HTR-8/SVneo (cell line): ENCODE measurements around the gene DIMT1.
A peak's percentile ranks its signal among the peaks of the same experiment; 100 is the strongest.

Source experiments
- DNase-seq: peaks from one replicate; pipeline ENCODE4 v3.0.0; 2011; ENCODE audit warnings: low spot score, mixed read lengths; ENCODE audit not compliant: insufficient read length
- FAIRE-seq: peaks from 2 replicates; lab custom pipeline; 2011; peaks lifted over from hg19 to GRCh38; lab: Jason Lieb, UNC

DIMT1 gene

DNA sequence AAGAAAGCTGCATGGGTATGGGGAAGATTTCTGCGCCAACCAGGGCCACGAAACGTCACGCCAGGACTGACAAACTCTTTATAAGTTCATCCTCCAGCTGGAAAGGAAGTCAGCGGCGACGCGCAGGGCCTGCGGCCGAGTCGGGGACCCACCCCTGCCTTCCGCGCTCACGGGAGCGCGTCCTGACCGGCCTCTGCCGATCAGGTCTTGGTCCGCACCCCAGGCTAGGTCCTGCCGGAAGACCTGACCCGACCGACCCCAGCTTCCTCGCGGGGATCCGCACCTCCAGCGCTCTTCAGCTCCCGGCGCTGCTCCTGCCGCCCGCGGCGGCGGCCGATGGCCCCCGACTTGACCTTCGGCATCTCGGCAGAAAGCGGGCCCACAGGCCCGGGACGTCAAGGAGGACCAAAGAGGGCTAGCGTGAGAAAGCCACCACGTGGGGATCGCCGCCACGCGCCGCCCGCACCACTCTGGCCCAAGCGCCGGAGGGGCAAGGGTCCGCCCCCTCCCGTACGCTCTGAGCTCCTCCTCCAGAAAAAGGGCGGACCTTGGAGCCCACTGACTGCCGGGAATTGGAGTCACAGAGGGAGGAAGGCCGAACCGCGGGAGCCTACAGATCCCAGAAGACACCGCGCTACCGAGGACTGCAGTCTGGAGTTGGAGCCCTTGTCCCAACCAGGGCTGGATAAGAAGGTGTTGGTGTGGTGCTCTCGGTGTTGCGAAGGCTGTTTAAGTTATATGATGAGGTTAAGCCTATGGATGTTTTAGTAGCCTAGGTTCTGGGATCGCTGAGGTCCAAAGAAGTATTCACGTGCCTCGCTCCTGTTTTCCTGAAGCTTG lies at the start of gene DIMT1:
DIMT1 (minus strand) TSS at position 495 of the 840 bp plus-strand sequence; CDS start at position 362, 133 bp downstream.
- peak; percentile 93 for DNase-seq
- FAIRE-seq, result peak; percentile 81

DNA sequence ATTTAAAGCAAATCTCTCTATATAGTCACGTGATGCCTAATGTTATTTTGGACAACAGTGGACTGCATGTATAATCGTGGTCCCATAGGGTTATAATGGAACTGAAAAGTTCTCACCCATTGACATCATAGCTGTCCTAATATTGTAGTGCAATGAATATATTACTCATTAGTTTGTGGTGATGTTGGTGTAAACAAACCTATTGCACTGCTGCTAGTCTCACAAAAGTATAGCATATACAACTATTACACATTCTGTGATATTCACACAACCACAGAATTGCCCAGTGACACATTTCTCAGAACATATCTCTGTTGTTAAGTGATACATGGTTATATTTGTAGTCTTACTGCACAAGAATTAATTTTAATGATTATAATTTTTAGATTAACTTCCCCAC lies 46.6 kb upstream of the DIMT1 start:
- FAIRE-seq, result no peak

GRCh38 chr5:62448528-62448927 lies 44.8 kb upstream of the DIMT1 start:
- no peak for DNase-seq
- no peak for FAIRE-seq

More for the DNA sequence above, 46.6 kb upstream of the DIMT1 start:
- no peak for DNase-seq

DNA sequence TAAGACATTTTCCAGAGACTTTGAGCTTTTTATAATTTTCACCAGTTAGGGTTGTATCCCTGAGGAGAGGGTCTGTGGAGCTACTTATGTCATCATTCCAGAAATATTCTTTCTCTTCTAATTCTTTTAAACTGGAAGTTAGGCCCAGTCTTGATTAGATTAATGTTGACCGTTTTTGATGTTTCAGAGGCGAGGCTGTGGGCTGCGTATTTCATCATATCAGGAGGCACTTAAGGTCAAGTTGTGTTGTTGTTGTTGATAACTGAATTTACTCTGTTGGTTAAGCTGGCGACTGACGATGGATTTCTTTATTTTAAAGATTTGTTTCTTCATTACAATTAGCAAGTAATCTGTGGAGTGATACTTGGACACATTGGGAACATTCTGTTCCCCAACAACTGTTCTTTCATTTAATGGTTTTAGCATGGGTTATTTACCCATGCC lies 28.9 kb upstream of the DIMT1 start:
- DNase-seq (no peak), FAIRE-seq (no peak)

- DNase-seq (no peak), FAIRE-seq (no peak)
Observed at GRCh38 chr5:62431735-62432620, 28.3 kb upstream of the DIMT1 start.

DNA sequence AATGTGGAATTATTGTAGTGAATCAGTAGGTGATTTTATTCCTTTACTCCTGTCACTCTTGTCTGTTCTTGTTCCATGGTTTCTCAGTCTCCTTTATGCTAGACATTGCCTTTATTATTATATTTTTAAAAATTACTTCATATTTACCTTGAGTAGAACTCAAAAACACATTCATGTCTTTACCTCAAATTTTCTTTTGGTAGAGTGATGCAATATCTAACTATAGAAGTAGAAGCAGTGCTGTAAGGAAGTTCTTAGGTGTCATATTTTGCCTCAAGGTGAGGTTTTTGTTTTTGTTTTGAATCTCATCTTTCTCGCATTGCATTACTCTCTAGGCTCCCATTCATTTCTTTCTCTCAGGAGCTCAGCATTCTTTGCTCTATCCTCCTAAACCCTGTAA lies 21.1 kb upstream of the DIMT1 start:
- DNase-seq (no peak), FAIRE-seq (no peak)

DNA sequence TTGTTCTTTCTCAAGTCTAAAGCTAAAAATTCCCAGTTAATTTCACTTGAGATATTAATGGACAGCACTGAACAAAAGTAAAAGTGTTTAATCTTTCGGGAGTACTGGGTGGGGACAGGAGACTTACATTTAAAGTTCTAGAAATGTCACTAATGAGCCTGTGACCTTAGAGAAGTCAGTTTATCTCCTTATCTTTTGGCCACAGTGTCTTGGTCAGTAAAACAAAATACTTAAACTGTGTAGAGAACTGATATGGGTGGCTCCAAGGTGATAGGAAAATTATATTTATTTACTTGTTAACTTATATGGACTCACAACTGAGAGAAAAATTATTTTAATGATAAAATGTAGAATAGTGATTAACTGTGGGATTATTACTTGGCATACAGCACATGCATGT lies 17.7 kb upstream of the DIMT1 start:
- DNase-seq (no peak), FAIRE-seq (no peak)

DNA sequence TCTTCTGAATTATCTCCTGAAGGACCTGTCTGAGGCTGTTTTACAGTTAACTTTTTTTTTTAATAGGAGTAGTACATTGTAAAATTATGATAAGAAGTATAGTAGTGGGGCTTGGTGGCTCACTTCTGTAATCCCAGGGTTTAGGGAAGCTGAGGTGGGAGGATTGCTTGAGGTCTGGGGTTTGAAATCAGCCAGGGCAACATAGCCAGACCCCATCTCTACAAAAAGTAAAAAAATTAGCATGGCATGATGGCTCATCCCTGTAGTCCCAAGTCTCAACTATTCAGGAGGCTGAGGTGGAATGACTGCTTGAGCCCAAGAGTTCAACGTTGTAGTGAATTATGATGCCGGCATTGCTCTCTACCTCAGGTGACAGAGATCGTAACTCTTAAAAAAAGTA lies 15.9 kb upstream of the DIMT1 start:
- DNase-seq (no peak), FAIRE-seq (no peak)

- FAIRE-seq (no peak), DNase-seq (no peak)
Observed at GRCh38 chr5:62418462-62419076, 14.9 kb upstream of the DIMT1 start.

GRCh38 chr5:62413711-62414110 lies 10.0 kb upstream of the DIMT1 start:
- DNase-seq, result no peak
- FAIRE-seq, result no peak

- DNase-seq, result peak; percentile 98
- FAIRE-seq, result peak; percentile 98
Observed at GRCh38 chr5:62412549-62413329, 9.0 kb upstream of the DIMT1 start, which contains the start of gene IPO11. TSS of gene IPO11 (plus strand) at chr5:62412763. CDS start at chr5:62437280, 24,517 bp downstream.

GRCh38 chr5:62395210-62395950 lies 8.3 kb downstream of the DIMT1 start:
- no peak for FAIRE-seq
- DNase-seq, result no peak

DNA sequence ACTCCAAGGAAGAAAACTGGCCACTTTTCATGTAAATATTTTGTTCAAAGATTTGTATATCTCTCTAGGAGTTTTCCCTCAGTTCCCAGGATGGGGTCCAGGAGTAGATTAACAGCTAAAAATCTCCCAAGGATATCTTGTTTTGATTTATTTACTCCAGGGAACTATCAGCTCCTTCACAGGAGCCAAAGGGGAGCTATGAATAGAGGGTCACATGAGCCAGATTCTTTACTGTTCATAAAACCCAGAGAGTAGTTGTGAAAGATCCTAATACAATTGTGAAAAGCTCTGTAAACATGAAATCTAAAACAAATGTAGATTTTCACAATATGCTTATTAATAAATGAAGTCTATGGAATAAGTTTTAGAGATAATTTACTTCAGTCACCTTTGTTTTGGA lies 16.9 kb downstream of the DIMT1 start:
- DNase-seq (no peak), FAIRE-seq (no peak)

DNA sequence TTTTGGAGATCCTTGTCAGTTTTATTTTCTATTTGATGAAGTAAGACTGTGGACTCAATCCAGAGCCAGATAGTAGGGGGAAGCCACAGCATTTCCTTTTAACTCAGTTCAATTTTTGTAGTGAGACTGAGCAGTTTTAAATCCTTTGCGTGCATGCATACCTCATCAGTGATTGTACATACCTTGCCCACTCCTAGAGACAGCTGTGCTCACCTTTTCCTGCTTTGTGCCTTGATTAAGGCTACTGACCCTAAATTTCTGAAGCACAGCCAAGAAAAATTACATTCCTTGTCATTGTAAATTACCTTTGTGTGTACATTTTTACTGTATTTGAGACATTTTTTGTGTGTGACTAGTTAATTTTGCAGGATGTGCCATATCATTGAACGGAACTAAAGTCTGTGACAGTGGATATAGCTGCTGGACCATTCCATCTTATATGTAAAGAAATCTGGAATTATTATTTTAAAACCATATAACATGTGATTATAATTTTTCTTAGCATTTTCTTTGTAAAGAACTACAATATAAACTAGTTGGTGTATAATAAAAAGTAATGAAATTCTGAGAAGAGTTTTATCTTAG lies 17.8 kb downstream of the DIMT1 start:
- FAIRE-seq (no peak), DNase-seq (no peak)

GRCh38 chr5:62385131-62385530 lies 18.6 kb downstream of the DIMT1 start:
- no peak for FAIRE-seq
- DNase-seq, result no peak

- DNase-seq, result no peak
- FAIRE-seq, result no peak
Observed at GRCh38 chr5:62376064-62376463, 27.6 kb downstream of the DIMT1 start.

DNA sequence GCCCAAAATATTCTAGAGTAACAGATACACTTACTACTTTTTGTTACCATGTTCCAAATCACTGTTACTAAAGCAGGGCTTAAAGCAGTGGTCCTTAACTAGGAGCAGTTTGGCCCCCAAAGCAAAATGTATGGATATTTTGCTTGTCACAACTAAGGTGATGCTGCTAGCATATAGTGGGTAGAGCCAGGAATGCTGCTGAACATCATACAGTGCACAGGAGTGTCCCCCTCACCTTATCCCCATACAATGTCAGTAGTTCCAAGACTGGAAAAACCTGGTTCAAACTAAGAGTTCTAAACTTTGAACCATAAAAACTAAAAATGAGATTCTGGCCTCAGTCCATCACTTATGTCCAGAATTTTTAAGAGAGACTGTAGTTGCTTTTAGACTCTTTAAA lies 28.1 kb downstream of the DIMT1 start:
- no peak for DNase-seq

GRCh38 chr5:62374090-62374489 lies 29.6 kb downstream of the DIMT1 start:
- DNase-seq (no peak), FAIRE-seq (no peak)

More for the DNA sequence above, 28.1 kb downstream of the DIMT1 start:
- FAIRE-seq, result no peak

DNA sequence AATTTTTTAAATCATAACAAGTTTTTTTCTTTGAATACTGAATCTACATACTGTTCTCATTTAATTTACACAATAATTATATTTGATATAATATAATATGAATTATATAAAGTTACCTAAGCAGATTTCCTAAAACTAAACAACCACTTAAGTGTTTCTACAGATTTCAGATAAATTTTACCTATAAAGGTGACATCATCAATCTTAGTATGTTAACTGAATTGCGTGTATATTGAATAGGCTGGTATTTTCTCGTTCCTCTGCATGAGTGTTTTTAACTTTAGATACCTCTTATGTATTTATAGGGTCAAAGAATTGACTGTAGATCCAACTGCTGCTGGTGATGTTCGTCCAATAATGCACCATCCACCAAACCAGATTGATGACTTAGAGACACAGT lies 30.3 kb downstream of the DIMT1 start:
- DNase-seq (no peak), FAIRE-seq (no peak)
